NCI-H510A treated with DMSO at 0.1 percent for 48 hours (cell line): ENCODE data around the gene FAM3C.
A peak's percentile ranks its signal among the peaks of the same experiment; 100 is the strongest.

ENCODE experiments used
- DNase-seq: peaks from one replicate; lab custom pipeline; 2025; lab: John Stamatoyannopoulos, UW

FAM3C gene

DNA sequence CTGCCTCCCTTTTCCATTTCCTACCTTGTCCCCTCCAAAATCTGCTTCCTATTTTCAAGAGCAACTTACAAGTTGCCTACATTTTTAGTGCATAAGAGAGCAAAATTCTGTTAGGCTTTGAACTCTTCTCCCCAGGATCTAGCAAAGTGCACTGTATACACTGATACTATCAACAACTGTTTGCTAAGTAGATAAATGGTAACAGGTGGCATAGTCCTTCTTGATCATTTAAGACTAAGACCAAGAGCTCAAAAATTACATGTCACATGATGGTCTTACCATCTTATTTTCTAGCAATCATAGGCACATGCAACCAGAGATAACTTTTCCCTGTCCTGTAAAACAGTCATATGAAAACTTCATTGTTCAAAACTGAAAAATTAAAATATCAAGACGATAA lies 16.2 kb downstream of the FAM3C start:
- no peak for DNase-seq

DNA sequence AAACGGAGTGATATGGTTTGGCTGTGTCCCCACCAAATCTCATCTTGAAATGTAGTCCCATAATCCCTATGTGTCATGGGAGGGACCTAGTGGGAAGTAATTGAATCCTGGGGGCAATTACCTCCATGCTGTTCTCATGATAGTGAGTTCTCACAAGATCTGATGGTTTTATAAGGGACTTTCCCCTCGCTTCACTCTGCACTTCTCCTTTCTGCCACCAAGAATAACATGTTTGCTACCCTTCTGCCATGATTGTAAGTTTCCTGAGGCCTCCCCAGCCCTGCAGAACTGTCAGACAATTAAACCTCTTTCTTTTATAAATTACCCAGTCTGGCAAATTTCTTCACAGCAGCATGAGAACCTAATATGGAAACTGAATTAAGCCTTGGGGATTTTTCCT lies 19.1 kb downstream of the FAM3C start:
- no peak for DNase-seq

DNA sequence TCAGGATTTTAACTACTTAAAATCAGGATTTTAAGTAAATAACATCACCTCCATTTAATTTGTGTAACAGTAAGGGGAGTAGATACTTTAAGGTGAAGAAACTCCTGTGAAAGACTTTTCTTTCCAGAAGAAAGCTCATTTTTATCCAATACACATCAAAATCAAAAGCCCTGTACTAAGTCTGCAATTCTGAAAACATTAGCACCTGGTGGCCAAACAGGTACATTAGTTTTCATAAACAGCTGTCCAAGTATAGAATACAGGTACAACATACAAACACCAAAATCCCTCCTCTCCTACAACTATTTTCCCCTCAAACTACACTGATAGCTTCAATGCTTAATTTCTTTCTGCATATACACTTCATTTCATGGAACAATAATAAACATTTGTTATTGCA lies 22.9 kb downstream of the FAM3C start:
- DNase-seq, result no peak

DNA sequence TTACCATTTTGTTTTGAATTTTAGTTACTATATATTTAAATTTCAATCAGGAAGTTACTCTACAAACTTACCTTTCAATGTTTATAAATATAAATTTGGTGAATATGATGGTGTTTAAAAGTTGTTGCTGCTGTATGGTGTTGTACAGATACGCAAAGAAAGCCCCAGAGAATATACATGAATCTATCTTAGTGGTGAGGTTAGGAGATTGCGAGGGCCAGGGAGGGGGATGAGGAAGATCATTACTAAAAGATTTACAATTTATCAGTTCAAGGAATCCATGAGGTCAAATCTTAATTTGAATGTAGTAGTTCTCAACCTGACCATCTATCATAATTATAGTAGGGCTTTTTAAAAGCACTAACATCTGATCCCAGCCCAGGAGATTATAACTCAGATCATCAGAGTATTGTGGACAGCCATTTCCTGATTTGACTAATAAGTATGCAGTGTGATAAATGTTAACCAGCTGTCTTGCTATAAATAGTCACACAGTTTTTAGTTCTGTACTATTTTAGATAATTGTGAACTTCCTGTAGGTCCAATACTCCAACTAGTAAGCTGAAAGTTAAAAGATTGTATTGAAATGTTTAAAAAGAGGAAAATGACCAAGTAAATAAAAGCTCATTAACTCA lies 23.6 kb downstream of the FAM3C start:
- no peak for DNase-seq

DNA sequence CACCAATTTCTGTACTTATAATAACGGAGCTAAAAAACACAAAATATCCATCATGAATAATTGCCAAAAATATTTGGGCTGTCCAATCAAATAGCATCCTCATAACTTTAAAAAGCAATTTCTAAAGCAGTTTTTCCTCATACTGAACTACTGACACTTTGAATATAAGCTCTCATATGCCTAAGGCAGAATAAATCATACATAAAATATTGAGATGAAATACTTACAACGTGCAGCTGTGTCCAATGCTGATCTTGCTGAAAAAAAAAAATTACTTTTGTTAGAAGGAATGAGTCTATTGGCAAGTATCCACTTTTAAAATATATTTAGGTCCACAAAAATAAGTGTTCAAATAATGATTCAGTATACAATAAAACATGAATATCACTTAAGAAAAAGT lies 24.2 kb downstream of the FAM3C start:
- DNase-seq, result no peak

DNA sequence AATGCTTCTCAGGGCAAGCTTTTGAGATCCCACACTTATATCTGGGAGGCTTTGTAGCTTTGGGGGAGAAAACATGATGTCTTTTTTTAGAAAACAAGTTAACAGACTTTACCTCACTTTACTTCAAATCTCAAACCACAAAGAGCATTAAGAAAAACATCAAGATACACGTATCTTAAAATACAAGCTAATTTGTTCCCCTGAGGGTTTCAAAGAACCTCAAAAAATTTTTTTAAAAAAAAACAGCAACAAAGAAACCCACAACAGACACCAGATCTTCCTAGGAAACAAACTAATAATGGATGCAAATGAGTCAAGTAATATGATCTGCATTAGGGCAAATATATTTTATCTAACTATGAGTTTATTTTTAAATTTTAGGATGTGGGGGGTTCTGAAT lies 24.7 kb downstream of the FAM3C start:
- DNase-seq, result no peak

DNA sequence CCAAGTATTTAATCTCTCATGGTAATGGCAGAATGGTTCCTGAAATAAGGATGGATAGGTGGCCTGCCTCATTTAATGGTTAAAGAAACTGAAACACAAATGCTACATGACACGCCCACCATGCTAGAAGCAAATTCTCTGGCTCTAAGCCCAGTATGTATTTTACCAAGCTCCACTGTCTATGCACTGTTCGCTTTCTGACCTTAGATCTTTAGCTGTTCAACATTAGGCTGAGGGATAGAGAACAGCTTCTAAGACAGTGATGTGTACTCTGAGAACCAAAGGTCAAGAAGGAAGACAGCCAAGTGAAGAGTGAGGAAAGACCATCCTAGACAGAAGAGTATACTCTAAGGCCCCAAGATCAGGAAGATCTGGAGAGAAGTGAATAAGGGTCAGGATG lies 26.6 kb downstream of the FAM3C start:
- no peak for DNase-seq

DNA sequence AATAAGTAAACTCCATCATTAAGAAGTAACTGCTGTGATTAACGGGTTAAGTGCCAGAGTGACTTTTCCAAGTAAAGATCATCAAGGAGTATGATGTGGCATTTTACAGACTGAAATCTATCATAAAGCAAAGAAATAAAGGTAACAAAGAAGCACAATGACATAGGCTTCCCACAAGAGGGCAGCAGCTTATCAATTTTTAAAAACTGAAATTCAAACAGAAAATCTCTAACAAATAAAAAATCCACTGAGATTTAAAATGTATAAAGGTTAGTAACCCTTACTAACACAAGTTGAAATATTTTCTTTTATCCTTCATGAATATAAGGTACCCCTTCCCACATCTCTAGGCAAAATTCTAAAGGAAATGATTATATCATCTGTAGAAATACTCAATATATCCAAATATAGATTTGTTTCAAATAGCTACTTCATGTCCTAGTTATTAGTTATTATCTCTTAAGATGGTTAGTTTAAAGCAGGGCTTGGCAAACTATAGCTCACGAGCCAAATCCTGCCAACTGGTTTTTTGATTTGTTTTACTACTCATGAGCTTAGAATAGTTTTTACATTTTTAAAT lies 29.2 kb downstream of the FAM3C start:
- DNase-seq, result peak; percentile 28

DNA sequence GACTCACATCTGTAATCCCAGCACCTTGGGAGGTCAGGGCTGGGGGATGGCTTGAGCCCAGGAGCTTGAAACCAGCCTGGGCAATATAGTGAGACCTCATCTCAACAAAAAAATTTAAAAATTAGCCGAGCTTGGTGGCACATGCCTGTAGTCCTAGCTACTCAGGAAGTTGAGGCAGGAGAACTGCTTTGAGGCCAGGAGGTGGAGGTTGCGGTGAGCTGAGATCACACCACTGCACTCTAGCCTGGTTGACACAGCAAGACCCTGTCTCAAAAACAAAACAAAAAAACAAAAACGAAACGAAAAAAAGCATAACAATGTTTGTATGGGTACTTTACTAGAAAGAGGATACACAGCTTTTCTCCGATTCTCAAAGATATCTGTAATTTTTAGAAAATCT lies 35.5 kb downstream of the FAM3C start:
- no peak for DNase-seq

DNA sequence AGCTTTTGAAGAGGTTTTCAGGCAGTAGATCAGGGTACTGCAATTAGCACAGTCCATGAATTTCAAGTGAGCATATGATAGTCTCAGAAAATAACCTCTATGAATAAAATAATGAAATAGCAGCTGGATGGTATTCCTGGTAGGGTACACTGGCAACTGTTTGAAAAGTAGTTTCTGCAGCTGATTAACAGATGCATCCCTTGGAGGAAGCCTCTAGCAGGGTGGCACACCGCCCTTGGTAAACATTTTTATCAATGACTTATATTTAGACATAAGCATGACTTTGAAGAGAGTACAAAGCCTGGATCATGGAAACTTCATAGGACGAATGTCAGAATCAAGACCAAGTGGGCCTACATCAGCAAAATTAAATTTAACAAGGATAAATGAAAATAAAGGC lies 40.5 kb downstream of the FAM3C start:
- DNase-seq, result no peak

DNA sequence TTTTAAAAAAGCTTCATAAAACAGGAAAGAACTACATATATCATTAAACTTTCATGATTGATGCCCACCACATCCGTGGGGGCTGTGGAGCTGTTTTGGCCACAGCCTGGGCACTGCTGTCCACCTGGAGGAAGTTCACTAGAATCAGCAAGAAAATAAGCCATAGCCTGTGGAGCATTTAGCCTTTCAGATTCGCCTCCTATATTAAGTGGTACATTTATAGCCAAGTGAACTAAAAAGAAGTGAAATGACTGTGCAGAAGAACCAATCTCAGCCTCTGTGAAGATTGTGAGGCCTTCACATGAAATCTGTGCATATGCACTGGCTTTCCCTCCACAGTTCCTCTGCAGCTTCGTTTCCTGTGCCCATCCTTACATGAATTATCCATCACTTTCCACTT lies 43.8 kb downstream of the FAM3C start:
- DNase-seq, result no peak

DNA sequence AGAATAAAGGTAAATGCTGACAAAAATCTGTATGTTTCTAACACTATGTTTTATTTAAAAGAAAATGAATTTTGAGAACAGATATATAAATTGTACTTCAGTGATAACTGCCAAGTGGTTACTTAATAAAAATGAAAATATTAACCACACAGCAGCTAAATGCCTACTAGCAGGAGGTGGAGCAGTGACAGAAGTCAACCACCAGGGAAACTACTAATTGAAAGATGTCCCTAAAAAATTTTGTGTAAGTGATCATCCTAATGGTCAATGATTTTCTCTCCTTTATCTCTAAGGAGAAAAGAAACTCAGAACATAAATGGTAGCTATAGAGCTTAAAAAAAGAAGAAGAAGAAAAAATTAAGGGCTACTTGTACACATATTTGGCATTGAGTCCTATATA lies 44.4 kb downstream of the FAM3C start:
- no peak for DNase-seq

DNA sequence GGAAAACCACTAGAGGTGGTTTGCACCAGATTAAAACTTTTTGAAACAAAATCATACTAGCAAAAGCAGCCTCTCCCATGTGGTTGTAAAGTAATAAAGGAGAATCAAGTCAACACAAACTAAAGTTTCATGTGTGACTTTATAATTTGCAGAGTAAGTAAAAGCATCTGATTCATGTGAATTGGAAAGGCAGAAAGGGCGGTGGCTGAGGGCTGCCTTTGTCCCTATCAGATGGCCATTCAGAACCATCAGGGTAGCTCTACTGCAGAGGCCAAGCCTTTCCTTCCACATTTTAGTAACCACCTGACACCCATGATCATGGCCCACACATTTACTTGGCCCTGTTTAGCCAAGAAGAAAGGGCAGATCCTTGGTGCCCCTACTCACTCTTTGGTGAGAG lies 51.6 kb downstream of the FAM3C start:
- DNase-seq, result no peak

DNA sequence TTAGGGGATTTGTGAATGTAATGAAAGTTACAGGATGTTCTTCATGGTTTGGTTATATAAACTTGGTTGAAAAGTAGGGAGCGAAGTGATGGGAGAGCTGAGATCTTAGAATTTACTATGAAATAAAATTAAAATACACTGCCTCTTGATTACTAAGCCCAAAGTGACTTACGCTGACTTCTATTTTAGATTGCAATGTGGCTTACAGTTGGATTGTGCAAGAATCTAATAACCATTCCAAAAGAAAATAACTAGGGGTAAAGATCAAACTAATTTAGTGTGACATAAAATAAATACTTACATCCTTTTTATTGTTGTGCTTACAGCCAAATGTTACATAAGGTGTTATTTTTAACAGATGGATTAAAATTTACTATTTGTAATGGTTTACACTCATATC lies 52.0 kb downstream of the FAM3C start:
- no peak for DNase-seq

DNA sequence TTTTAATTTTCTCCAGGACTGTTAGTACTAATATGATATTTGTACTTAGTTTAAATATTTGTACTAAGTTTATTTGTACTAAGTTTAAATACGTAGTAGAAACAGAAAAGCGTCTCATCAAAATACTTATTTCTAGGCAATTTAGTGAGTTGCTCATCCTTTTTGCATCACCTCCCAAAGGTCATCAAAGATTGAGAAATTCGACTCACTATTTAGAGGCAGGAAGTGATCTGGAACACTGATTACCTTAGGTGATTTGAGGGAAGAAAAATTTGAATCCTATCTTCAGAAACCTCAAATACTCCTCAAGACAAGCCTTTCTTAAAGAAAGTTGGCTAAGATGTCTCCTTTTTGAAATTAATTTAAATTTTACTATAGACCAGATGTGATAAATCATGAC lies 52.8 kb downstream of the FAM3C start:
- no peak for DNase-seq

DNA sequence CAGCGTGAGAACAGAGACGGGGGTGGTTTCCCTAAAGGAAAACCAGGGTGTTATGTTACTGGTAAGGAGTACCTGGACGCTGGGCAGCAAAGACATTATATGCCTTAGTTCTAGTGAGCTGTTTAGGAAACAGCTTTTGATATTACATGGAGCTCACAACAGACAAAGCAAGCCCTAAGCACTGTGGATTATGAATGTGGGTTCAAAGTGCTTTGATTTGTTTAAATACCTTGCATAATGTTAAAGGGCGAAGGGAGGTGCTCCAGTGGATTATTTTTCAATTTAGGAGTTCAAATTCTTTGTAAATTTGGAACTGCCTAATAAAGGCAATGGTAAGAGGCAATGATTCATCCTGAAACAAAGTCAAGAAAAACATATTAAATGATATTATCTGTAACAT lies 53.5 kb downstream of the FAM3C start:
- no peak for DNase-seq

DNA sequence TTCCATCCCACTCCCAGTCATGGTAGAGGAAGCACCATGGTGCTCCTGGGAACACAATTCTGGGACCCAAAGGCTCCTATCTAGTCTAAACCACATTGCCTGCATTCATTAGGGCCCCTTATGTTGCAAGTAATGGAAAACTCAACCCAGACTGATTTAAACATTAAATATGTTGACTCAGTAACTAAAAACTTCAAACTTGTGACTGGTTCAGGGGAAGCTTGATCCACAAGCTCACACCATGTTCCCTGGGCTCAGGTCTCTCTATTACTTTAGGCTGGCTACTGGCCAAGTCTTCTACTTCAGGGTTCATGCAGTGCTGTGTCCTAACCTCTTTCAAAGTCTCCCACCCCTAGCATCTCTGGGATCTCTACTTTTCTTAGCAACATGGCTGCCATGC lies 54.2 kb downstream of the FAM3C start:
- no peak for DNase-seq

DNA sequence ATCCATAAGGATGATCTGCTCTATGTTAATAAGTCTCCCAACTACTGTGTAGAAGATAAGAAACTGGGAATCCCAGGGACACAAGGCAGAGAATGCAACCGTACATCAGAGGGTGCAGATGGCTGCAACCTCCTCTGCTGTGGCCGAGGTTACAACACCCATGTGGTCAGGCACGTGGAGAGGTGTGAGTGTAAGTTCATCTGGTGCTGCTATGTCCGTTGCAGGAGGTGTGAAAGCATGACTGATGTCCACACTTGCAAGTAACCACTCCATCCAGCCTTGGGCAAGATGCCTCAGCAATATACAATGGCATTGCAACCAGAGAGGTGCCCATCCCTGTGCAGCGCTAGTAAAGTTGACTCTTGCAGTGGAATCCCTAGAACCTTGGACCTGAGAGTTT lies 57.0 kb downstream of the FAM3C start:
- no peak for DNase-seq

DNA sequence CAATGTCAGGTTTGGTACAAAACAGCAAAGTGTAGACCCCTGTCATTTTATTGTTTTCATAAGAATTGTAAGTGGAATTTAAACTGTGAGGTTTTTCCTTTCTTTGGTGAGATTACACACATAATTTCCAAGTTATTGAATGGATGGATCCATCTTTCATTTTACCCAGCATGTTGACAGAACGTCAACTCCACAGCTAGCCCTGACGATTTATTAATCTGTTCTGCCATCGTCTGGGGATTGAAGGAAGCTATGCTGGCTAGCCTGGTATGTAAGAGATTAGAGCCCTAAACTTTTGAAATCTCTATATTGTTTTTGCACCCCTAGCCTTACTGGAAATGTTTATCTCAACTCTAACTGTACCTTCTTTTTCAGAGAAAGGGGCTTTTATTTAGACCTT lies 58.7 kb downstream of the FAM3C start:
- no peak for DNase-seq

DNA sequence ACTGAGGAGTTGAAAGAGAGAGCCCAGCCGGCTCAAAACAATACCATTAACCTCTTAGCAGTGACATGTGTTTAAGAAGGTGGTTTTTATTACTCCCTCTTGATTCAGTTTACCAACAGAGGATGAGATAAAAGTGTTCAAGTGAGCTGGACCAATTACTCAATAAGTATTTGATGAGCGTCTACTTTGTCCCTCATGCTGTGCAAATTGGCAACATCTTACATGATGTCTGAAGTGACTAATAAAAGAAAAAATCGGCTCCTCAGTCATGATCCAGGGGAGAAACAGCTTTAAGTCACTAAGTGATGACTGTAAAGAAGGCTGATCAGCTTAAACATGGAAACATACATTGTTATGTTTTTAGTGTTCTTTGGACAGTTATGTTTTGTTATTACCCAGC lies 59.5 kb downstream of the FAM3C start:
- DNase-seq, result no peak

DNA sequence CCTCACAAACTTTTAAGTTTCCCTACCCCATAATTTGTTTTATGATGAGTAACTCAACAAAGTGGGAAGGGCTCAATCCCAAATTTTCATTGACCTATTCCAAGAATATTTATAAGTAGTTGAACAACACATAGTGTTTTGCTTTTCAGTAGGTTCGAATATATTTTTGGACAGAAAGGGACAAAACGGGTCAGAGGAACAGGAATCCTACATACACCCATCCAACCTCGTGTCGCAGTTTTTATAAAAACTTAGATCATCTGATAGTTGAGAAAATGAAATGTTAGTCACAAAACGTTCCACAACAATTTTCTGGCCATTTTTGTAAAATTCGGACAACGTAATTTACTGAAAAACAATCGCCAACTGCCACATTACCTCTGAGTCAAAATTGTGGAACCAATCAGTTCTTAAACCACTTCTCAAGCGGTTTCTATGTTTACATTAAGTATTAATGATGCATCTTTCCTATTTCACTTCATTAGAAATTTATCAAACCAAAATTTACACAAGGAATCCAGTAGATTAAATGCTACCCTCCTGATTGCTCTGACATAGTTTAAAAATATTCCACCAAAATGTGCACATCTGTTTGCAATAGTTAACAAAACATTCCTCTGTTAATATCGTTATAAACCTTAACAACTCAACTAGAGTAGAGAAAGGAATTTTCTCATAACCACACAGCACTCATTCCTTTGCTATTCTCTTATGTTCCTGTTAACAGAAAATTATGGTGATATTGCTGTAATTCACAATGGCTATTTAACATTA lies 61.0 kb downstream of the FAM3C start:
- no peak for DNase-seq

DNA sequence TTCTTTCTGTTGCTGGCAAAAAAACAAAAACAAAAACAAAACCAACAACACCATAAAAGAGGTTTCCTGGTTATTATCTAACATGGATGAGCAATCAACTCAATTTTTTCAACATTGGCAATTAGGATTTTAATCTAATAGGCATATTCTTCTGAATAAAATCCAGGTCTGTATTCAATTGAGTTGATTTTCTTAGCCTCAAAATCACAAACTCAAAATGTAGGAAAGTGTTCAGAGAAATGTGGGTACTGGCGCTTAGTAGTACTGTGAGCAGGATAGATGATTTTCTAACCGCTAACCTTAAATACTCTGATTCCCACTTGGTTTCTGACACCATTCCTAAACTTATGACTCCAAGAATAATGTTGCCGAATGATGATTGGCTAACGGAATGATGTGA lies 61.7 kb downstream of the FAM3C start:
- no peak for DNase-seq

DNA sequence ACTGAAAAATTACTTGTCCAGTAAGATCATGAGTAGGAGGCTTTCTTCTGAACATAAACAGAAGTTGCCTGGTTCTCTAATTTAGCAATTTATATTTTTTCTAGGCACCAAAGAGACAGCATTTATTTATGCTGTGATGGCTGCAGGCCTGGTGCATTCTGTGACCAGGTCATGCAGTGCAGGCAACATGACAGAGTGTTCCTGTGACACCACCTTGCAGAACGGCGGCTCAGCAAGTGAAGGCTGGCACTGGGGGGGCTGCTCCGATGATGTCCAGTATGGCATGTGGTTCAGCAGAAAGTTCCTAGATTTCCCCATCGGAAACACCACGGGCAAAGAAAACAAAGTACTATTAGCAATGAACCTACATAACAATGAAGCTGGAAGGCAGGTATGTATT lies 64.5 kb downstream of the FAM3C start:
- no peak for DNase-seq

DNA sequence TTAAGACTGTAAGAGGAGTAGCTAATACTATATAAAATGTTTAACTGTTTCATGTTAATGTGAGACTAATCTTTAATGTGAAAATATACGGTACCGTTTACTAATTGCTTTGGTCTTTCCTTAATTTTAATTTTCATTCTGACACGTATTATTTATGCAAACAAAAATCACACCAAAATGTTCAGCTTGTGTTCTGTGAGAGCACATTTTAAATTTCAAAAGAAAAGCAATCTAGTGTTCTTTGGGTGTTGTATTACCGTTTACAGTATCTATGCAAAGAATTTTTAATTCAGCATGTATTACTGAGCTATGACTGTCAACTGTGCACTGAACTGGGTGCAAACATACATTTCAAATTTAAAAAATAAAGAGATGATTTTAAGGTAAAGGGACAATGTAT lies 65.1 kb downstream of the FAM3C start:
- DNase-seq, result no peak
